BJ (cell line): ENCODE measurements around the gene PXN. TPM values are rescaled to one million over a fixed set of nuclear protein-coding genes. Genes with fewer than 3 reads are reported as not detected.

ENCODE experiments used
- CTCF ChIA-PET: fragments of 350-600 bp; formaldehyde crosslinking; extraction: SDS; loops from one replicate; lab custom pipeline; 2021; ENCODE audit warnings: antibody characterized with exemption, inconsistent platforms; lab: Yijun Ruan, JAX
- POLR2A ChIA-PET: fragments of 300-600 bp; sonication (Branson Sonifier 250); formaldehyde crosslinking; extraction: SDS; loops from one replicate; lab custom pipeline; 2021; ENCODE audit warnings: antibody characterized with exemption; lab: Charles Lee
- DNase-seq: peaks from one replicate; pipeline ENCODE4 v3.0.0-alpha.2; 2011; ENCODE audit warnings: low read depth
- H3K27me3 ChIP-seq: 2 replicates; pipeline ENCODE4 v1.6.0; 2011; ENCODE audit warnings: low read length; ENCODE audit not compliant: control insufficient read depth, insufficient read depth
- H3K36me3 ChIP-seq: 2 replicates; pipeline ENCODE4 v1.5.1; 2011; ENCODE audit warnings: low read length; ENCODE audit not compliant: control insufficient read depth, insufficient read depth
- H3K4me3 ChIP-seq: 2 replicates; pipeline ENCODE4 v1.5.1; 2011; ENCODE audit warnings: low read depth, mild to moderate bottlenecking, control low read depth, low read length
- polyA plus RNA-seq: library from polyadenylated mRNA; depleted of rRNA; stranded (reverse); fragments of >200 nt; gene quantifications from 2 replicates; pipeline ENCODE4 v1.2.3, GENCODE V29; 2011
- TF ChIP-seq, protein P1 (sequence below): IDR thresholded peaks from 2 replicates; pipeline ENCODE4 v1.5.1; 2011; ENCODE audit warnings: low read depth, mild to moderate bottlenecking, control low read depth, inconsistent platforms, low read length, moderate library complexity; ENCODE audit not compliant: insufficient read depth

The PXN gene
- polyA plus RNA-seq, 1 experiment, result 41.8 TPM

DNA sequence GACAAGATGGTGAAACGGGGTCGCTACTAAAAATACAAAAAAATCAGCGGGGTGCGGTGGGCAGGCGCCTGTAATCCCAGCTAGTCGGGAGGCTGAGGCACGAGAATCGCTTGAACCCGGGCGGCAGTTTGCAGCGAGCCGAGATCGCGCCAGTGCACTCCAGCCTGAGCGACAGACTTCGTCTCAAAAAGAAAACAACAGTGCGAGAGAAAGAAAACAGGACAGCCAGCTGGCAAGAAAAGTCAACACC, 26.8 kb upstream of the PXN start:
- ChIA-PET POLR2A (interaction anchor here (0.6 to 2.7 kb wide), 7 partner anchors 10 to 96 kb away, joined by 4 to 37 read pairs (median 14); partner anchors contain the start of genes RPLP0 and SIRT4), CTCF (interaction anchor here (1.6 to 5.2 kb wide), 4 partner anchors 10 to 148 kb away, joined by 4 to 46 read pairs (median 10); partner anchors contain the start of gene SIRT4)
- TF ChIP-seq, protein P1, sequence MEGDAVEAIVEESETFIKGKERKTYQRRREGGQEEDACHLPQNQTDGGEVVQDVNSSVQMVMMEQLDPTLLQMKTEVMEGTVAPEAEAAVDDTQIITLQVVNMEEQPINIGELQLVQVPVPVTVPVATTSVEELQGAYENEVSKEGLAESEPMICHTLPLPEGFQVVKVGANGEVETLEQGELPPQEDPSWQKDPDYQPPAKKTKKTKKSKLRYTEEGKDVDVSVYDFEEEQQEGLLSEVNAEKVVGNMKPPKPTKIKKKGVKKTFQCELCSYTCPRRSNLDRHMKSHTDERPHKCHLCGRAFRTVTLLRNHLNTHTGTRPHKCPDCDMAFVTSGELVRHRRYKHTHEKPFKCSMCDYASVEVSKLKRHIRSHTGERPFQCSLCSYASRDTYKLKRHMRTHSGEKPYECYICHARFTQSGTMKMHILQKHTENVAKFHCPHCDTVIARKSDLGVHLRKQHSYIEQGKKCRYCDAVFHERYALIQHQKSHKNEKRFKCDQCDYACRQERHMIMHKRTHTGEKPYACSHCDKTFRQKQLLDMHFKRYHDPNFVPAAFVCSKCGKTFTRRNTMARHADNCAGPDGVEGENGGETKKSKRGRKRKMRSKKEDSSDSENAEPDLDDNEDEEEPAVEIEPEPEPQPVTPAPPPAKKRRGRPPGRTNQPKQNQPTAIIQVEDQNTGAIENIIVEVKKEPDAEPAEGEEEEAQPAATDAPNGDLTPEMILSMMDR, result no peak
- DNase-seq, result no peak
- Histone ChIP-seq H3K27me3 (no peaks in the 10 kb centered on the region), H3K36me3 (no peaks in the 10 kb centered on the region), H3K4me3 (peak overlapping the region; percentile 47)

DNA sequence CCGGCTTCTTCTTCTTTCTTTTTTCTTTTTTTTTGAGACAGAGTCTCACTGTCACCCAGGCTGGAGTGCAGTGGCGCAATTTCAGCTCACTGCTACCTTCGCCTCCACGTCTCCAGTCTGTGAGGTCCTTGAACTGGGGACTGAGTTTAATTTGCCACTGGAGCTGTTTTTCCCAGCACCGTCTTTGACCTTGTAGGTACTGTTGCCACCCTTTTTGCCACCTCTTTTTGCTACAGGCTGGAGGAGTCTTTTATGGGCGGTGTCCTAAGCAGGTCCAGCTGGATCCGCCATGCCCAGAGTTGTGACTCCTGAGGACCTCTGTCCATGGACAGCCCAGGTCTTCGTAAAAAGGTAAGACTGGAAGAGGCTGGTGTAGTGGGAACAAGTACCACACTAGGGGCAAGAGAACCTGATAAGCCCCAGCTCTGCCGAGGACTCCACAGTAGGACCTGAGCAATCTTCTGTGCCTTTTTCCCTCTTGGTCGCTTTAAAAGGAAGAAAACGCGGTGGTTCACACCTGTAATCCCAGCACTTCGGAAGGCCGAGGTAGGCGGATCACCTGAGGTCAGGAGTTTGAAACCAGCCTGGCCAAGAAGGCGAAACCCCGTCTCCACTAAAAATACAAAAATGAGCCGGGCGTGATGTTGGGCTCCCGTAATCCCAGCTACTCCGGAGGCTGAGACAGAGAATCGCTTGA, 25.2 kb upstream of the PXN start:
- TF ChIP-seq, protein P1, result no peak
- peak overlapping the region; percentile 25 for H3K4me3 ChIP-seq
- DNase-seq, result no peak
- H3K27me3 ChIP-seq, result no peaks in the 10 kb centered on the region
- POLR2A ChIA-PET, result interaction anchor here (0.5 to 2.7 kb wide), 18 partner anchors 12 to 171 kb away, joined by 3 to 37 read pairs (median 6); partner anchors contain the start of genes PXN, RPLP0 and SIRT4
- no peaks in the 10 kb centered on the region for H3K36me3 ChIP-seq
- CTCF ChIA-PET, result interaction anchor here (0.9 to 5.2 kb wide), 6 partner anchors 11 to 62 kb away, joined by 3 to 46 read pairs (median 5); partner anchors contain the start of genes PXN and SIRT4

DNA sequence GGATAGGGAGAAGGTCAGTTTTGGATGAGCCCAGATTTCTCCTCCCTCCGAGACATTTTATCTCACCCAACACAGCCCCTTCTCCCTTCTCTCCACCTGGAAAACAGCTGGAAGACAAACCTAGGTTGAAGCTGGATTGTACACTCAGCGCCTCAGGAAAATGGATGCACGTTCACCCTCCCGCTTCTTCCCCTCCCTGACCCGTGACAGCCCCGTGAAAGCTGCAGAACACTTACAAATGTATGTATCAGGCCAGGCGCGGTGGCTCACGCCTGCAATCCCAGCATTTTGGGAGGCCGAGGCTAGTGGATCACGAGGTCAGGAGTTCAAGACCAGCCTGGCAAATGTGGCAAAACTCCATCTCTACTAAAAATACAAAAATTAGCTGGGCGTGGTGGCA, 22.0 kb upstream of the PXN start:
- no peaks in the 10 kb centered on the region for H3K36me3 ChIP-seq
- CTCF ChIA-PET, result interaction anchor here (0.9 to 3.3 kb wide), 2 partner anchors 15 to 21 kb away, joined by 4 to 11 read pairs; partner anchors contain the start of gene SIRT4
- POLR2A ChIA-PET, result no interaction called here

DNA sequence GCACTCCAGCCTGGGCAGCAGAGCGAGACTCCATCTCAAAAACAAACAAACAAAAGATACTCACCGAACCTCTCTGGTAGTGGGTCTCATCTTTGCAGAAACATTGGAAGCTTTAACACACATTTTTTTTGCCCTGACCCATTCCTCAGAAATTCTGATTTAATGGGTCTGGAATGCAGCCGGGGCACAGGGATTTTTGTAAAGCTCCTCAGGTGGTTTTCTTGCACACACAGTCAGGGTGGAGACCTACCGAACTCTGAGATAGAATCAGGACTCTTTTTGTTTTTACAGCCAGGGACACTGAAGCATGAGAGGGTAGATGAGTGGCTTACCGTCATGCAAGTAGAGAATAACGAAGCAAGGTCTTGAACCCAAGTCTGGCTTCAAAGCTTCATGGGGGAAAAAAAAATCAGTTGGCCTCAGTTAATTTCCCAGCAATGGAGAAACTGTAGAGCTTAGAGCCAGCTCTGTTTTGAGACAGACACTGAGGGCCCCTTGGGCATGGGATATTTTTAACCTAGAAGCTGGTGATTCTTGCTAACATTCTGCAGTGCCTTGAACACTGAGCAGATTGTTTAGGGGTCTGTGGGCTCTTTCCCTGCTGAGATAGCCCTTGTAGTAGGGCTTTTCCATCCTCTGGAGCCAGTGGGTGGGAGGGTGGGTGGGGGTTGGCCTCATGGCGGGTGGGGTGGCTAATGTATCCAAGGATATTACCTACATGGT, 21.4 kb upstream of the PXN start:
- ChIA-PET POLR2A (interaction anchor here (0.5 kb wide), 1 partner anchor 85 kb away, joined by 6 read pairs; no protein-coding TSS in a partner anchor), CTCF (interaction anchor here (0.9 to 3.3 kb wide), 3 partner anchors 15 to 59 kb away, joined by 4 to 11 read pairs (median 6); partner anchors contain the start of gene SIRT4)
- no peaks in the 10 kb centered on the region for H3K36me3 ChIP-seq
- TF ChIP-seq, protein P1, result no peak
- H3K27me3 ChIP-seq, result no peaks in the 10 kb centered on the region
- no peak overlapping the region for H3K4me3 ChIP-seq
- DNase-seq, result no peak

More for the DNA sequence above, 22.0 kb upstream of the PXN start:
- no peak overlapping the region for H3K4me3 ChIP-seq
- TF ChIP-seq, protein P1, result no peak
- no peaks in the 10 kb centered on the region for H3K27me3 ChIP-seq
- DNase-seq, result no peak

DNA sequence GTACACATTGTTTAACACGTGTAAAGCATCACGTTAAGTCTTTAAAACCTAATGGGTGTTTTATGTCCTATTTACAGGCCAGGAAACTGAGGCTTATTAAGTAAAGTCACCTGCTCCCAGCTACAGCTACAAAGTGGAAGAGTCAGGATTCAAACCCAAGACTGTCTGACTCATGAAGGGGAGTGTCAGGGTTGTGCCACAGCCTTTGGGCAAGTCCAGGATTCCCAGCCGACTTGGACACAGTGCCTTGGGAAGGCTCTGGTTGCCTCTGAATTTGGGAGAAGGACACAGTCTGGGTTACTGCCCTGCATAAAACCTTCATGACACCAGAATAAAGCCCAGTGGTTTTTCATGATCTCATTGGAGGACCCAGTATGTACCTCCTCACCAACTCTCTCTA, 18.9 kb upstream of the PXN start:
- POLR2A ChIA-PET, result no interaction called here
- no peak for DNase-seq
- no peaks in the 10 kb centered on the region for H3K27me3 ChIP-seq
- CTCF ChIA-PET, result interaction anchor here (0.8 to 1.5 kb wide), 4 partner anchors 17 to 40 kb away, joined by 3 to 4 read pairs (median 3); partner anchors contain the start of genes PXN and SIRT4
- H3K4me3 ChIP-seq, result no peak overlapping the region
- TF ChIP-seq, protein P1, result no peak
- H3K36me3 ChIP-seq, result no peaks in the 10 kb centered on the region
